Gastrocnemius medialis (tissue), 4 donors: ENCODE results near the gene C17orf100.

Source experiments
- CTCF ChIP-seq, 5 experiments: fragments of 450-650 bp in 3 of 5; fragments of 200-600 bp in 2 of 5; sonication (generic) in 2 of 5; IDR thresholded peaks in 4 of 5; conservative IDR thresholded peaks in 1 of 5; 1 replicate in 4 of 5; 2 replicates in 1 of 5; pipeline ENCODE4 v1.5.1; 2016 to 2019; ENCODE audit warnings: antibody characterized with exemption in 5 of 5, mild to moderate bottlenecking in 3 of 5, moderate library complexity in 3 of 5
- POLR2A ChIP-seq, 2 donors: fragments of 450-650 bp; IDR thresholded peaks; one replicate each; pipeline ENCODE4 v1.6.1; 2017; ENCODE audit warnings: antibody characterized with exemption in 2 of 2, mild to moderate bottlenecking in 2 of 2, moderate library complexity in 2 of 2

- TF ChIP-seq CTCF (IDR thresholded peaks at IDR 0.05 in 4 of 5, conservative IDR thresholded peaks at IDR 0.05 in 1 of 5) (no peak), POLR2A (IDR thresholded peaks at IDR 0.05) (no peak)
Observed at GRCh38 chr17:6660805-6661463, 9.4 kb downstream of the C17orf100 start.
